ENCODE results near the gene SLC39A2.
A peak's percentile ranks its signal among the peaks of the same experiment; 100 is the strongest.
"Not testable (repeated sequence)": the region's sequence is repeated elsewhere in the genome, so short reads cannot be mapped to it uniquely, and the experiment has no call there.

SLC39A2 gene

GRCh38 chr14:20997115-20997514 lies 2.0 kb upstream of the SLC39A2 start:
- DNase-seq (ENCODE audit: low read depth), result no peak

- no peak for DNase-seq (ENCODE audit: low read depth)
Measured at GRCh38 chr14:20997564-20997963, 1.5 kb upstream of the SLC39A2 start.

- DNase-seq (ENCODE audit: low read depth), result no peak
Measured at GRCh38 chr14:20998139-20998538, 954 bp upstream of the SLC39A2 start.

GRCh38 chr14:20999591-20999990 lies 498 bp downstream of the SLC39A2 start:
- DNase-seq (ENCODE audit: low read depth), result no peak

- no peak for DNase-seq (ENCODE audit: low read depth)
Measured at GRCh38 chr14:21001218-21001617, 2.1 kb downstream of the SLC39A2 start.

- no peak for DNase-seq (ENCODE audit: low read depth)
Measured at GRCh38 chr14:21003788-21004346, 4.8 kb downstream of the SLC39A2 start.

- not testable (repeated sequence) for DNase-seq (ENCODE audit: low read depth)
Measured at GRCh38 chr14:21009721-21010120, 10.6 kb downstream of the SLC39A2 start.

- no peak for DNase-seq (ENCODE audit: low read depth)
Measured at GRCh38 chr14:21011136-21011535, 12.0 kb downstream of the SLC39A2 start.

GRCh38 chr14:21014761-21015190 lies 15.7 kb downstream of the SLC39A2 start:
- DNase-seq (ENCODE audit: low read depth), result peak; percentile 77

- no peak for DNase-seq (ENCODE audit: low read depth)
Measured at GRCh38 chr14:21015312-21015711, 16.2 kb downstream of the SLC39A2 start.

- DNase-seq (ENCODE audit: low read depth), result no peak
Measured at GRCh38 chr14:21016413-21017190, 17.5 kb downstream of the SLC39A2 start.

GRCh38 chr14:21017528-21018245 lies 18.6 kb downstream of the SLC39A2 start:
- no peak for DNase-seq (ENCODE audit: low read depth)

GRCh38 chr14:21018286-21018685 lies 19.2 kb downstream of the SLC39A2 start:
- no peak for DNase-seq (ENCODE audit: low read depth)

- DNase-seq (ENCODE audit: low read depth), result no peak
Measured at GRCh38 chr14:21018781-21019180, 19.7 kb downstream of the SLC39A2 start.

GRCh38 chr14:21019366-21019765 lies 20.3 kb downstream of the SLC39A2 start:
- no peak for DNase-seq (ENCODE audit: low read depth)

GRCh38 chr14:21020977-21021545 lies 22.0 kb downstream of the SLC39A2 start:
- DNase-seq (ENCODE audit: low read depth), result no peak

- DNase-seq (ENCODE audit: low read depth), result no peak
Measured at GRCh38 chr14:21022686-21023085, 23.6 kb downstream of the SLC39A2 start.

- no peak for DNase-seq (ENCODE audit: low read depth)
Measured at GRCh38 chr14:21023174-21023573, 24.1 kb downstream of the SLC39A2 start.

- DNase-seq (ENCODE audit: low read depth), result no peak
Measured at GRCh38 chr14:21023817-21024584, 24.9 kb downstream of the SLC39A2 start.

GRCh38 chr14:21024585-21025370 lies 25.7 kb downstream of the SLC39A2 start, which contains the start of gene NDRG2:
Gene NDRG2 (minus strand): TSS chr14:21025061. CDS start chr14:21023315, 1,746 bp downstream.
- DNase-seq (ENCODE audit: low read depth), result no peak

Measured in fibroblast of the conjunctiva (primary cell).